K562 (cell line): ENCODE data around the gene LAPTM5. TPM values are rescaled to one million over a fixed set of nuclear protein-coding genes. Genes with fewer than 3 reads are reported as not detected.

Source experiments
- CBFA2T2 ChIP-seq: fragments of 450-650 bp; conservative IDR thresholded peaks from 2 replicates; pipeline ENCODE4 v1.6.1; 2017; ENCODE audit warnings: mild to moderate bottlenecking
- JUN ChIP-seq, 2 experiments: sonication (generic) in 1 of 2; formaldehyde crosslinking in 1 of 2; IDR thresholded peaks; 2 replicates each; pipeline versions ENCODE4 v1.6.1 to v1.8.0; 2012 to 2022; ENCODE audit warnings: borderline replicate concordance in 2 of 2, mild to moderate bottlenecking in 2 of 2, improper control_type of control experiment in 1 of 2, low read depth in 1 of 2, low read length in 1 of 2, missing genetic modification reagents in 1 of 2
- KLF1 ChIP-seq: fragments of 450-650 bp; IDR thresholded peaks from 2 replicates; pipeline ENCODE4 v1.6.1; 2016; ENCODE audit warnings: missing genetic modification characterization, missing compliant biosample characterization
- MAFK ChIP-seq: IDR thresholded peaks from 2 replicates; pipeline ENCODE4 v1.6.1; 2011; ENCODE audit warnings: low read length, improper control_type of control experiment
- NCOA2 ChIP-seq, 2 experiments: fragments of 450-650 bp; IDR thresholded peaks; 2 replicates each; pipeline ENCODE4 v1.6.1; 2018; ENCODE audit warnings: mild to moderate bottlenecking in 2 of 2, moderate library complexity in 1 of 2; ENCODE audit not compliant: partially characterized antibody in 2 of 2
- POLR3G ChIP-seq: IDR thresholded peaks from 2 replicates; pipeline ENCODE4 v1.6.1; 2011; ENCODE audit not compliant: insufficient read length, insufficient replicate concordance; ENCODE audit errors: extremely low read depth
- SMAD3 ChIP-seq: fragments of 450-650 bp; formaldehyde crosslinking; conservative IDR thresholded peaks from 2 replicates; pipeline ENCODE4 v1.4.0; 2020; ENCODE audit warnings: mild to moderate bottlenecking
- TBP ChIP-seq: optimal IDR thresholded peaks from 2 replicates; pipeline ENCODE3; 2011; ENCODE audit warnings: low read depth, low read length, improper control_type of control experiment
- TCFL5 ChIP-seq: fragments of 250-450 bp; sonication (Bioruptor Pico); conservative IDR thresholded peaks from 2 replicates; pipeline ENCODE4 v1.6.1; 2021; ENCODE audit warnings: mild to moderate bottlenecking, moderate library complexity, matching md5 sums
- ZBTB7A ChIP-seq: IDR thresholded peaks from 2 replicates; pipeline ENCODE4 v1.6.1; 2011; ENCODE audit warnings: low read depth, mild to moderate bottlenecking, low read length, moderate library complexity, borderline replicate concordance; ENCODE audit not compliant: control insufficient read depth
- ZEB2 ChIP-seq: fragments of 450-650 bp; IDR thresholded peaks from 2 replicates; pipeline ENCODE4 v1.6.1; 2016
- ZNF280A ChIP-seq: fragments of 450-650 bp; IDR thresholded peaks from 2 replicates; pipeline ENCODE4 v1.6.1; 2018; ENCODE audit warnings: mild to moderate bottlenecking, low read depth; ENCODE audit not compliant: partially characterized antibody
- polyA plus RNA-seq, 8 experiments: library from polyadenylated mRNA; depleted of rRNA in 4 of 8; stranded (reverse) in 5 of 8; unstranded in 3 of 8; fragments of >200 nt; fragmentation: Nextera tagmentation in 2 of 8; fragmentation: Illumina TruSeq in 1 of 8; extraction: Ambion mirVana in 2 of 8; extraction: Trizol in 1 of 8; gene quantifications; 2 replicates each; pipeline versions ENCODE4 v1.2.1 to v1.2.3, GENCODE V29; 2011 to 2014; ENCODE audit warnings: inconsistent platforms in 1 of 8, missing spikeins in 1 of 8
- total RNA-seq, 7 experiments: library from RNA; depleted of rRNA in 6 of 7; stranded (reverse); fragments of >200 nt in 6 of 7; fragmentation: Illumina TruSeq in 2 of 7; extraction: Trizol in 2 of 7; gene quantifications; 2 replicates each; pipeline versions ENCODE4 v1.2.1 to v1.2.3, GENCODE V29; 2011 to 2021; ENCODE audit warnings: low replicate concordance in 1 of 7
- TF ChIP-seq, protein P1 (sequence below): IDR thresholded peaks from 2 replicates; pipeline ENCODE4 v1.6.1; 2014; ENCODE audit warnings: antibody characterized with exemption
- TF ChIP-seq, protein P2 (sequence below): fragments of 150-350 bp; IDR thresholded peaks from 2 replicates; pipeline ENCODE4 v1.6.1; 2014; ENCODE audit warnings: low read depth, mild to moderate bottlenecking, low read length, borderline replicate concordance
- TF ChIP-seq, protein P3 (sequence below): fragments of 250-450 bp; sonication (Bioruptor Pico); IDR thresholded peaks from 2 replicates; pipeline ENCODE4 v1.5.0; 2021; ENCODE audit warnings: mild to moderate bottlenecking, borderline replicate concordance

Gene LAPTM5
- total and polyA plus RNA-seq, 9 of the 15 experiments (the other 6 are each of a cell fraction or from before 2014, with no cell fraction given) = 2.4 to 47.3 (median 20.3) TPM

- TF ChIP-seq ZEB2 (no peak), ZNF280A (no peak), TCFL5 (CRISPR knock-in tag) (no peak), KLF1 (tag) (no peak), CBFA2T2 (no peak), MAFK (0 out of 2 replicates have a peak, but pooled peaks have one; percentile 8), TBP (no peak), POLR3G (no peak), JUN (IDR thresholded peaks at IDR 0.05; ENCODE audit: borderline replicate concordance, low read depth, low read length) (no peak), JUN (CRISPR knock-in tag; IDR thresholded peaks at IDR 0.05; ENCODE audit: borderline replicate concordance) (no peak), ZBTB7A (peak; percentile 94), SMAD3 (CRISPR knock-in tag) (no peak), NCOA2 (IDR thresholded peaks at IDR 0.05; ENCODE audit: partially characterized antibody in 2 of 2) (no peak)
- TF ChIP-seq, protein P1, sequence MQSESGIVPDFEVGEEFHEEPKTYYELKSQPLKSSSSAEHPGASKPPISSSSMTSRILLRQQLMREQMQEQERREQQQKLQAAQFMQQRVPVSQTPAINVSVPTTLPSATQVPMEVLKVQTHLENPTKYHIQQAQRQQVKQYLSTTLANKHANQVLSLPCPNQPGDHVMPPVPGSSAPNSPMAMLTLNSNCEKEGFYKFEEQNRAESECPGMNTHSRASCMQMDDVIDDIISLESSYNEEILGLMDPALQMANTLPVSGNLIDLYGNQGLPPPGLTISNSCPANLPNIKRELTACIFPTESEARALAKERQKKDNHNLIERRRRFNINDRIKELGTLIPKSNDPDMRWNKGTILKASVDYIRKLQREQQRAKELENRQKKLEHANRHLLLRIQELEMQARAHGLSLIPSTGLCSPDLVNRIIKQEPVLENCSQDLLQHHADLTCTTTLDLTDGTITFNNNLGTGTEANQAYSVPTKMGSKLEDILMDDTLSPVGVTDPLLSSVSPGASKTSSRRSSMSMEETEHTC = no peak
- TF ChIP-seq, protein P2, sequence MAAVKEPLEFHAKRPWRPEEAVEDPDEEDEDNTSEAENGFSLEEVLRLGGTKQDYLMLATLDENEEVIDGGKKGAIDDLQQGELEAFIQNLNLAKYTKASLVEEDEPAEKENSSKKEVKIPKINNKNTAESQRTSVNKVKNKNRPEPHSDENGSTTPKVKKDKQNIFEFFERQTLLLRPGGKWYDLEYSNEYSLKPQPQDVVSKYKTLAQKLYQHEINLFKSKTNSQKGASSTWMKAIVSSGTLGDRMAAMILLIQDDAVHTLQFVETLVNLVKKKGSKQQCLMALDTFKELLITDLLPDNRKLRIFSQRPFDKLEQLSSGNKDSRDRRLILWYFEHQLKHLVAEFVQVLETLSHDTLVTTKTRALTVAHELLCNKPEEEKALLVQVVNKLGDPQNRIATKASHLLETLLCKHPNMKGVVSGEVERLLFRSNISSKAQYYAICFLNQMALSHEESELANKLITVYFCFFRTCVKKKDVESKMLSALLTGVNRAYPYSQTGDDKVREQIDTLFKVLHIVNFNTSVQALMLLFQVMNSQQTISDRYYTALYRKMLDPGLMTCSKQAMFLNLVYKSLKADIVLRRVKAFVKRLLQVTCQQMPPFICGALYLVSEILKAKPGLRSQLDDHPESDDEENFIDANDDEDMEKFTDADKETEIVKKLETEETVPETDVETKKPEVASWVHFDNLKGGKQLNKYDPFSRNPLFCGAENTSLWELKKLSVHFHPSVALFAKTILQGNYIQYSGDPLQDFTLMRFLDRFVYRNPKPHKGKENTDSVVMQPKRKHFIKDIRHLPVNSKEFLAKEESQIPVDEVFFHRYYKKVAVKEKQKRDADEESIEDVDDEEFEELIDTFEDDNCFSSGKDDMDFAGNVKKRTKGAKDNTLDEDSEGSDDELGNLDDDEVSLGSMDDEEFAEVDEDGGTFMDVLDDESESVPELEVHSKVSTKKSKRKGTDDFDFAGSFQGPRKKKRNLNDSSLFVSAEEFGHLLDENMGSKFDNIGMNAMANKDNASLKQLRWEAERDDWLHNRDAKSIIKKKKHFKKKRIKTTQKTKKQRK = no peak
- TF ChIP-seq, protein P3, sequence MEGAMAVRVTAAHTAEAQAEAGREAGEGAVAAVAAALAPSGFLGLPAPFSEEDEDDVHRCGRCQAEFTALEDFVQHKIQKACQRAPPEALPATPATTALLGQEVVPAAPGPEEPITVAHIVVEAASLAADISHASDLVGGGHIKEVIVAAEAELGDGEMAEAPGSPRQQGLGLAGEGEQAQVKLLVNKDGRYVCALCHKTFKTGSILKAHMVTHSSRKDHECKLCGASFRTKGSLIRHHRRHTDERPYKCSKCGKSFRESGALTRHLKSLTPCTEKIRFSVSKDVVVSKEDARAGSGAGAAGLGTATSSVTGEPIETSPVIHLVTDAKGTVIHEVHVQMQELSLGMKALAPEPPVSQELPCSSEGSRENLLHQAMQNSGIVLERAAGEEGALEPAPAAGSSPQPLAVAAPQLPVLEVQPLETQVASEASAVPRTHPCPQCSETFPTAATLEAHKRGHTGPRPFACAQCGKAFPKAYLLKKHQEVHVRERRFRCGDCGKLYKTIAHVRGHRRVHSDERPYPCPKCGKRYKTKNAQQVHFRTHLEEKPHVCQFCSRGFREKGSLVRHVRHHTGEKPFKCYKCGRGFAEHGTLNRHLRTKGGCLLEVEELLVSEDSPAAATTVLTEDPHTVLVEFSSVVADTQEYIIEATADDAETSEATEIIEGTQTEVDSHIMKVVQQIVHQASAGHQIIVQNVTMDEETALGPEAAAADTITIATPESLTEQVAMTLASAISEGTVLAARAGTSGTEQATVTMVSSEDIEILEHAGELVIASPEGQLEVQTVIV (CRISPR knock-in tag) = no peak
Observed at GRCh38 chr1:30782361-30783255, 25.0 kb upstream of the LAPTM5 start (continued).
